ENCODE results near the gene NLRC3. TPM values are rescaled to one million over a fixed set of nuclear protein-coding genes. Genes with fewer than 3 reads are reported as not detected.

The NLRC3 gene
- total RNA-seq, 6 donors from 2014 or later, result 2.6 to 19.9 (median 3.9) TPM

DNA sequence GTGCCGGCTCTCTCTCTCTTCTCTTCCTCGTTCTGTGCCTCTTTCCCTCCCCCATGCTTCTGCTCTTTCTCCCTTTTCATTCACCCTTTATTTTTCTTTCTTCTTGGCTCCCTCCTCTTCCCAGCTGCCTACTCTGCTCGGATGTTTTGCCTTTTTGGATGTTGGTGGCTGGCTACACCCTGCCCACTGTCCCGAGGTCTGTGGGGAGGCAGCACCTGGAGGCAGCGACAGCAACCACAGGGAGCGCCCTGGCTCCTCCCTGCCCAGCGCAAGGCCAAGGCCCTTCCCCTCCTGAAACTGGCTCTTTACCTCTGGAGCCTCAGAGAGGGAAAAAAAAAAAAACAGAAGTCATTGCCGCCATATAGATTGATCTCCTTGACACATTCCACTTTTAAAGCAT is 56.4 kb downstream of the NLRC3 start:
- WGBS, 2 donors, result 80 to 87% methylated on average over 8 of the region's 8 CpGs

DNA sequence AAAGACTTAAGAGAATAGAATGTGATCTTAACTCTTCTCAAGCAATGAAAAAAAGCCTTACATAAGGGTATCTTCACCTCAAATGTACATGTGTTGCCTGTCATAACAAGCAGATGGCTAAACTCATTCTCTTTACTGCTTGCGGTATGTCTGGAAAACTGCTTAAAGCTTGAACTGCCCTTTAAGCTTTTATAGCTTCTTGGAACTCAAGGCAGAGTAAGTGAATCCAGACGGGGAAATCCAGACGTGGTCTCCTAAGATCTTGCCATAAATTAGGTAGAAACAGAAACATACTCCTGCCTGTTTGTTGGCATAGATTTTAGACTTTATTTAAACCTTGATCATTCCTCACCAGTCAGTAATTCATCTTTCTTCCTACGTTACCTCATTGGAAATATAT is 56.8 kb downstream of the NLRC3 start:
- Histone ChIP-seq H3K36me3 (peaks cover 2 to 85% (median 54%) of the 10 kb centered on the region in 4 donors), H3K4me3 (no peak overlapping the region), H3K4me1 (no peaks in the 10 kb centered on the region), H3K27ac (no peak overlapping the region), H3K9me3 (no peaks in the 10 kb centered on the region), H3K27me3 (no peaks in the 10 kb centered on the region)
- no peak for DNase-seq
- TF ChIP-seq, protein P1, sequence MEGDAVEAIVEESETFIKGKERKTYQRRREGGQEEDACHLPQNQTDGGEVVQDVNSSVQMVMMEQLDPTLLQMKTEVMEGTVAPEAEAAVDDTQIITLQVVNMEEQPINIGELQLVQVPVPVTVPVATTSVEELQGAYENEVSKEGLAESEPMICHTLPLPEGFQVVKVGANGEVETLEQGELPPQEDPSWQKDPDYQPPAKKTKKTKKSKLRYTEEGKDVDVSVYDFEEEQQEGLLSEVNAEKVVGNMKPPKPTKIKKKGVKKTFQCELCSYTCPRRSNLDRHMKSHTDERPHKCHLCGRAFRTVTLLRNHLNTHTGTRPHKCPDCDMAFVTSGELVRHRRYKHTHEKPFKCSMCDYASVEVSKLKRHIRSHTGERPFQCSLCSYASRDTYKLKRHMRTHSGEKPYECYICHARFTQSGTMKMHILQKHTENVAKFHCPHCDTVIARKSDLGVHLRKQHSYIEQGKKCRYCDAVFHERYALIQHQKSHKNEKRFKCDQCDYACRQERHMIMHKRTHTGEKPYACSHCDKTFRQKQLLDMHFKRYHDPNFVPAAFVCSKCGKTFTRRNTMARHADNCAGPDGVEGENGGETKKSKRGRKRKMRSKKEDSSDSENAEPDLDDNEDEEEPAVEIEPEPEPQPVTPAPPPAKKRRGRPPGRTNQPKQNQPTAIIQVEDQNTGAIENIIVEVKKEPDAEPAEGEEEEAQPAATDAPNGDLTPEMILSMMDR (IDR thresholded peaks at IDR 0.05), result no peak
- TF ChIP-seq EP300 (IDR thresholded peaks at IDR 0.05) (no peak), POLR2AphosphoS5 (IDR thresholded peaks at IDR 0.05) (no peak), POLR2A (IDR thresholded peaks at IDR 0.05) (no peak)
- WGBS, 2 donors, result 84 to 90% methylated on average over 4 of the region's 4 CpGs
- ATAC-seq (ENCODE audit: low FRiP score in 2 of 2), result no peak

More for the DNA sequence above, 56.4 kb downstream of the NLRC3 start:
- Histone ChIP-seq H3K27me3 (no peaks in the 10 kb centered on the region), H3K4me3 (no peak overlapping the region), H3K4me1 (no peaks in the 10 kb centered on the region), H3K9me3 (no peaks in the 10 kb centered on the region), H3K27ac (no peak overlapping the region), H3K36me3 (peaks cover 2 to 83% (median 52%) of the 10 kb centered on the region in 4 donors)
- DNase-seq (no peak), ATAC-seq (ENCODE audit: low FRiP score in 2 of 2) (no peak)
- TF ChIP-seq POLR2A (IDR thresholded peaks at IDR 0.05) (no peak), POLR2AphosphoS5 (IDR thresholded peaks at IDR 0.05) (no peak), EP300 (IDR thresholded peaks at IDR 0.05) (no peak)
- TF ChIP-seq, protein P1 (IDR thresholded peaks at IDR 0.05), result no peak

DNA sequence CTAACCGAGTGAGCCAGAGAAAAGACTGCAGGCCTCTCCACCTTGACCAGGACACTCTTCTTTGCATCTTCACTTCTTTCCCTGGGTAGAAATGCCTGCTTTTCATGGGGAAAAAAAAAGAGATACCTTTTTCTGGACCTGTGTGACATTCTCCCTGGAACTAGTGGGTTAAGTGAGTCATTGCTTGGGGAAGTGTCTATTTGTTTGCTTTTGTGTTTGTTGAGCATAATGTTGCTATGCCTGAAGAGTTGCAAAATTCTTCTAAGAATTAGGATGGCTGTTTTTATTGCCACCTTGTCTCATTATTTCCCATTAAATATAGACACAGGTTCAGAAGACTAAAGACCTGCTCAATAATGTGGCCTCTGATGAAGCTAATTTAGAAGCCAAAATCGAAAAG is 57.6 kb downstream of the NLRC3 start:
- no peak for TF ChIP-seq EP300 (IDR thresholded peaks at IDR 0.05)
- H3K36me3 ChIP-seq, result peaks cover 2 to 85% (median 58%) of the 10 kb centered on the region in 4 donors

DNA sequence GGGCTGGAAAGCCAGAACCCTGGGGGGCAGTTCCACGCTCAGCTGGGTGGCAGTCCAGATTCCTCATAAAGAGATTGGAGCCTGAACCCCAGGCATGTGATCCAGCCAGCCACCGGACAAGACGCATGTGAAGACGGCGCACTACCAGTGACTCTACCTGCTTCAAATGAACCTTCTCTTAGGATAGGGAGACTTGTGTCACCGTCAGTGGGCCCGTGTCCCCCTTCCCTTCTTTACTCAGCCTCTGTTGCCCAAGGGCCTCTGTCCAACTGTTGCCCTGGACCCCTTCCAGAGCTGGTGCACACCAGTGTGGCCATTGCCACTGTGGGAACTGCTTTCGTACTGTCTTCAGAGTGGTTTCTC is 58.2 kb downstream of the NLRC3 start:
- H3K27me3 ChIP-seq, result no peaks in the 10 kb centered on the region
- no peak overlapping the region for H3K4me3 ChIP-seq
- no peaks in the 10 kb centered on the region for H3K9me3 ChIP-seq
- ATAC-seq (ENCODE audit: low FRiP score in 2 of 2) (no peak), DNase-seq (no peak)
- WGBS, 2 donors, result 92 to 96% methylated on average over 4 to 8 of the region's 8 CpGs
- peaks cover 3 to 88% (median 64%) of the 10 kb centered on the region in 4 donors for H3K36me3 ChIP-seq
- no peaks in the 10 kb centered on the region for H3K4me1 ChIP-seq
- no peak overlapping the region for H3K27ac ChIP-seq
- TF ChIP-seq POLR2A (IDR thresholded peaks at IDR 0.05), result no peak
- TF ChIP-seq EP300 (IDR thresholded peaks at IDR 0.05), result no peak
- TF ChIP-seq, protein P1 (IDR thresholded peaks at IDR 0.05), result no peak
- TF ChIP-seq POLR2AphosphoS5 (IDR thresholded peaks at IDR 0.05), result no peak

More for the DNA sequence above, 57.6 kb downstream of the NLRC3 start:
- DNase-seq (no peak), ATAC-seq (ENCODE audit: low FRiP score in 2 of 2) (no peak)
- H3K27me3 ChIP-seq, result no peaks in the 10 kb centered on the region
- 92 to 93% methylated on average over 2 of the region's 2 CpGs for WGBS, 2 donors
- no peaks in the 10 kb centered on the region for H3K4me1 ChIP-seq
- no peaks in the 10 kb centered on the region for H3K9me3 ChIP-seq
- no peak overlapping the region for H3K4me3 ChIP-seq
- H3K27ac ChIP-seq, result no peak overlapping the region

DNA sequence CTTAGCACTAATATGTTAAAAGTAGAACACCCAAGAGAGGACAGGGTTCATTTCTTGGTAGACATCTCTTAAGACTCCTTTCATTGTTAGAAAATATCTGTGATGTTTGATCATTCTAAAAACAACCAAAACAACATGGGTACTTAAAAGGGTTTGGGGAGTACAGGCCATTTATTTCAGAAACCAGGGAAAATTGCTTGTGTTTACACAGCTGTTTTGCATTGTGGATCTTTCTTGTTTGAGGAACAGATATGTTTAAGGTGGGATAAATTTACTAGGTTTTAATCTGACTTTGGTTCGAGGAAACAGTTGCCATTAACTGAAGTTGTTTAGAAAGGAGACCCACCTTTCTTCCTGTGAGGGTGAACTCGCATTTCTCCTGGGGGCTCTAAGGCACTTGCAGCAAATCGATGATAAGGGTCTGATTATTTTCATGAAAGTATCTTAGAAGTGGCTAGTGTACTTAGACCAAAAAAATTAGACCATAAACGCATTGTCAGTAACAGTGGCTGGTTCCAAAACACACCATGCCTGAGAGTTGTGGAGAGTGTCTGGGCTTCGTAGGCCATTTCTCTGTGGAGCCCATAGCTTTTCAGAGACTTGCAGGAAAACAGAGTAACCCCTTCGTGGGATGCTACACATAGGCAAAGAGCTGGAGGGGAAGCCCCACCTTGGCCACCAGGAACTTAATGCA is 58.8 kb downstream of the NLRC3 start:
- no peak overlapping the region for H3K27ac ChIP-seq
- no peaks in the 10 kb centered on the region for H3K27me3 ChIP-seq
- TF ChIP-seq, protein P1 (IDR thresholded peaks at IDR 0.05), result no peak
- TF ChIP-seq POLR2A (IDR thresholded peaks at IDR 0.05) (no peak), POLR2AphosphoS5 (IDR thresholded peaks at IDR 0.05) (no peak), EP300 (IDR thresholded peaks at IDR 0.05) (no peak)
- H3K4me3 ChIP-seq, result no peak overlapping the region
- DNase-seq (no peak), ATAC-seq (ENCODE audit: low FRiP score in 2 of 2) (no peak)
- no peaks in the 10 kb centered on the region for H3K4me1 ChIP-seq
- no peaks in the 10 kb centered on the region for H3K9me3 ChIP-seq
- WGBS, 2 donors, result 86 to 92% methylated on average over 6 of the region's 6 CpGs
- peaks cover 5 to 88% (median 65%) of the 10 kb centered on the region in 4 donors for H3K36me3 ChIP-seq

Data from upper lobe of left lung (tissue), 6 donors.